HG02642 (cell line): Measurements from ENCODE around the gene TBPL1.
A peak's percentile ranks its signal among the peaks of the same experiment; 100 is the strongest.
"Not testable (repeated sequence)": the region's sequence is repeated elsewhere in the genome, so short reads cannot be mapped to it uniquely, and the experiment has no call there.

Experiments used
- ATAC-seq: cut with Tn5 transposase; IDR thresholded peaks from one replicate; pipeline ENCODE4 v1.9.1; 2021; ENCODE audit warnings: mild to moderate bottlenecking; ENCODE audit not compliant: unreplicated experiment, poor library complexity

TBPL1 gene

DNA sequence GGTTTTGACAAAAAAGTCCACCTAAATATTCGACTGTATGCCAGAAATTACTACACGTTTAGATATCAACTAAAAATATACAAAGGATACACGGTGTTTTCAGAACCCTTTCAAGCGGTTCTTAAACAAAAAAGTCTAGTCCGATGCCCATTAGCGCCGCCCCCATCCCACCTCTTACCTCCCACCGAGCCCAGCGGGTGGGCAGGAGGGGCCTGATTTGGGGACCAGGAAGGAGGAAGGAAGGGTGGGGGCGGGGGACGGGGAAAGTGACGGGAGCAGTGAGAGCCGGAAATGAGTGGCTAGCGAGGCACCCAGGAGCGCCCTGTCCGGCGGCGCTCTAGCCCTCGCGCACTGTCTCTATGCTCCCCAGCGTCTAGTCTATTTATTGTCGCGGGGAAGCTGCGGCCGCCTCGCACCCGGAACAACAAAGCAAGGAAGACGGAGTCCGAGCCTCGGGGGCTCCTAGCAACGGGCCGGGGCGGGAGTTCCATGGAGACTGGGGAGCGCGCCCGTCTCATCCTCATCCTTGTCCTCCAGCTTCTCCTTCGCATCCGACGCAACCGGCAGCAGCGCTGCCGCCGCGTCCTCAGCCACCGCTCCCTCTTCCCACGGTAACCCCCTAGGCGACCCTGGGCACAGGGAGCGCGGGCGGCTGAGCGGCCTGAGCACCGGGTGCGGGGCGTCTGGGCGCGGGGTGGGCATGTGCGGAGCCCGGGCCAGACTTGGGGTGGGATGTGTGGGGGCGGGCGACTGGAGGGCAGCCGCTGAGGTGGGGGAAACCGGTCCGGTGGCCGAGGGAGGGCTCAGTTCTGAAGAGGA lies at the start of gene TBPL1:
TBPL1 (plus strand) TSS at position 410 of the 819 bp plus-strand sequence. CDS start 26,902 bp downstream, outside the sequence.
- peak; percentile 92 for ATAC-seq

DNA sequence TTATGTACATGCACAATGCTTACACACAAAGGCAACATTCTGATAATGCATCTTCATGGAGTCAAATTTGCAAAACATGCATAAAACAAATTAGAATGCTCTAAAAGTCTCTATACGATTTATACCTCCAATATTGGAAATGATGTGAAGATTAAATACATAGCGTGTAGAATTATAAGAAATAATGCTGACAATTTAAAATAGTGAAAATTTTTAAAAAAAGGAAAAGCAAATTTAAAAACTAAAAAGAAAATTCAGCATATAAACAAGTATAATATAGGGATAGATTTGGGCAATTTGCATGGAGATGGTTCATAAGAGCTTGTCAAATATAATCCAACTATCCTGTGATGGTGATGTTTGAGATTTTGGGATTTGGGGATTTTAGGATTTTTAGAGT lies 49.2 kb upstream of the TBPL1 start:
- no peak for ATAC-seq

GRCh38 chr6:133906050-133906449 lies 47.0 kb upstream of the TBPL1 start:
- ATAC-seq = no peak

- peak; percentile 71 for ATAC-seq
Measured at GRCh38 chr6:133916650-133917151, 36.3 kb upstream of the TBPL1 start.

DNA sequence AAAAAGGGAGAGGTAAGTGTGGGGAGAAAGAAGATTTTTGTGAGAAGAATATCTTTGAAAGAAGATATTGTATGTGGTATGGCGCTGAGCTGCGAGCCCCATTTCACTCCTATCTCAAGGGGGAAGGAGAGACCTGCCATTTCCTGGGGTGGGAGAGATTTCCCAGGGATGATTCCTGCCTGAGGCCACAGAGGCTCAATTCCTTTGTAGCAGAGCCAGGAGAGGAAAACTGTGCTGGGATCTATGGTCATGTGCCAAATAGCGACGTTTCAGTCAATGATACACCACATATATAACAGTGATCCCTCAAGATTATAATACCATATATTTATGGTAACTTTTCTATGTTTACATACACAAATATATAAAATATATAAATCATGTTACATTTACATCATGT lies 35.2 kb upstream of the TBPL1 start:
- ATAC-seq = no peak

GRCh38 chr6:133918208-133918930 lies 34.7 kb upstream of the TBPL1 start:
- no peak for ATAC-seq

GRCh38 chr6:133919362-133919761 lies 33.7 kb upstream of the TBPL1 start:
- ATAC-seq = no peak

DNA sequence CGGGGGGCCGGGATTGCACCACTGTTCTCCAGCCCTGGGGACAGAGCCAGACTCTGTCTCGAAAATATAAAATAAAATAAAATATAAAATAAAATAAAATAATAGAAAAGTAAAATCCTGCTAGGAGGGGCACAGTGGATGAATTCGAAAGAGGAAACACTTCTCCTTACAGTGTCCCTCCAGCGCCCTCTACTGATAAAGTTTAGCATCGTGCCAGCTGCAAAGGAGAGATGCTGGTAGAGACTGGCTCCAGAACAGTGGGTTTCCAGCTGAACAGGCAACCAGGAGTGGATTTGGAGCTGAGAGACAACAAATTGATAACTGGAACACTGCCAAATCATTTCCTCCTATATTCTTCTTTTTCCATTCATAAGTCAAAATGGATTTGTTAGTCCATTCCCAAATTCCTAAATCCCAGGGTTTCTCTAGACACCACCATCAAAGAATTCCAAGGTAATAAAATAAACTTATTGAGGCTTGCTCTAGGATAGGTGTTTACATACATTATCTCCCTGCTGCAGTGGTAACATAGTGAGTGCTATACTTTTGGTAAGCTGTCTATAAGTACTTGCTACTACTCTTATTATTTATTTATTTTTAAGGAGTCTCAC lies 31.7 kb upstream of the TBPL1 start:
- peak; percentile 50 for ATAC-seq

- peak; percentile 87 for ATAC-seq
Measured at GRCh38 chr6:133923938-133924593, 29.0 kb upstream of the TBPL1 start.

DNA sequence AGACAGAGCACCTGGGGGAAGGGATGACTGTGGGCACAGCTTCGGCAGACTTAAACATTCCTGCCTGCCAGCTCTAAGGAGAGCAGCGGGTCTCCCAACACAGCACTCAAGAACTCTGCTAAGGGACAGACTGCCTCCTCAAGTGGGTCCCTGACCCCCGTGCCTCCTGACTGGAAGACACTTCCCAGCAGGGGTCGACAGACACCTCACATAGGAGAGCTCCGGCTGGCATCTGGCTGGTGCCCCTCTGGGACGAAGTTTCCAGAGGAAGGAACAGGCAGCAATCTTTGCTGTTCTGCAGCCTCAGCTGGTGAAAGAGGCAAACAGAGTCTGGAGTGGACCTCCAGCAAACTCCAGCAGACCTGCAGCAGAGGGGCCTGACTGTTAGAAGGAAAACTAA lies 21.8 kb upstream of the TBPL1 start:
- not testable (repeated sequence) for ATAC-seq

GRCh38 chr6:133936352-133936751 lies 16.7 kb upstream of the TBPL1 start:
- not testable (repeated sequence) for ATAC-seq

DNA sequence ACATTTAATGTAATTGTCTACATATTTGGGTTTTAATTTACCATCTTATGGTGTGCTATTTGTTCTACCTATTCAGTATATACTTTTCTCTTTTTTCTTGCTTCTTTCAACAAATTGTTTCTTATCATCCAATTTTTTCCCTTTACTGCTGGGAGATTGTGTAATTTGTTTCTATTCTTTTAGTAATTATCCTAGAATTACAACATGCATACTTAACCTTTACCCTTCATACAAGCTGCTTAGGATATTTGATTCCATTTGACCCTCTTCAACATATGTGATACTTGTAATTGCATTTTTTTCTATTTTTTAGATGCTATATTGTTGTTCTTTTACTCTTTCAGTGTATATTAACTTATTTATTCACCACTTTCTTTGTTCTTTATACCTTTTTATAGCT lies 15.1 kb upstream of the TBPL1 start:
- ATAC-seq = no peak

DNA sequence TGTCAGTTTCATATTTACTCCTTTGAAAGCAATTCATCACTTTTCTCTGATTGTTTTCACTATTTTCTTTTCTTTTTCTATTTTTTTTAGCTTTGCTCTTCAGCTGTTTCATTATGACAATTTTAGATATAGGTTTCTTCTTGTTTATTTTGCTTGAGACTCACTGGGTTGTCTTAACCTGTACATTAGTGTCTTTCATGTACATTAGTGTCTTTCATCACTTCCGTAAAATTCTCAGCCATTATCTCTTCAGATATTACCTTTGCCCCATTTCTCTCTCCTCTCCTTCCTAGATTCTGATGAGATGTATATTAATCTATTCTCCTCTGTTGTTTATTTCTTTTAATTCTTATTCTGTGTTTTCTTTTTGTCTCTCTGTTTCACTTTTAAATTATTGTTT lies 14.5 kb upstream of the TBPL1 start:
- ATAC-seq = no peak

GRCh38 chr6:133939778-133940667 lies 13.0 kb upstream of the TBPL1 start:
- ATAC-seq = no peak

- ATAC-seq = no peak
Measured at GRCh38 chr6:133945158-133945557, 7.9 kb upstream of the TBPL1 start.

DNA sequence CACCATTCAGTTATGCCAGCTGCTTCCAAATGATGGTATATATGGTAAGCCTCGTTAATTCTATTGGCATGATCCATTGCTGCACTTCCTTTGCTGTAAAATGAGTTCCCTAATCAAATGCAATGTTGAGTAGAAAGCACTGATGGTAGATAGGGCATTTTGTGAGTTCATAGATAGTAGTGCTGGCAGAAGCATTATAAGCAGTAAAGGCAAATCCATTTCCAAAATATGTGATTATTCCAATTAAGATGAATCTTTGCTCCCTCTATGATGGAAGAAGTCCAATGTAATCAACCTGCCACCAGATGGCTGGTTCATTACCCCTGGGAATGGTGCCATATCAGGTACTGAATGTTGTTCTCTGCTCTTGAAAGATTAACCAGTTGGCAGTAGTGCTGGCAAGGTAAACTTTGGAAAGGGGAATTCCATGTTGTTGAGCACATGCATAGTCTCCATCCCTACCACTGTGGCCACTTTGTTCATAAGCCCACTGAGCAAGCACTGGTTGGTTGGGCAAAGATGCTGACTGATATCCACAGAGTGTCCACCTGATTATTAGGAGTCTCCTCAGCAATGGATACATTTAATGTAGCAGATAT lies 5.6 kb upstream of the TBPL1 start:
- ATAC-seq = no peak

GRCh38 chr6:133948472-133948871 lies 4.6 kb upstream of the TBPL1 start:
- no peak for ATAC-seq

DNA sequence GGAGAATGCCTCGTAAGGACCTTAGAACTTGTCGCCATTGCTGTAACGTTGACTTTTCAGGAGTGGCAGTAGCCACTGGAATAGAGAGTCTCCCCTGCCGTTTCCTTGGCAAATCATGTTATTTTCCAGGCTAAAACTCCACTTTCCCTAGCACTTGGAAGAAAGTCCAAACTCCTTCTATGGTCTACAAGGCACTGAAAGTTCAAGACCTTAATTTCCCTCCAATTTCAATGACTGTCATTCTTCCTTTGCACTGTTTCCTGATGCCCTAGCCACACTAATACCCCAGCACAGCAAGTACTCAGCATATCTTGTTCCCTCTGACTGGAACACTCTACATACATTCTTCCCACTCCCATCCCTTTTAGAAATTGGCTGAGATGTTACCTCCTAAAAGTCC lies 1.8 kb upstream of the TBPL1 start:
- no peak for ATAC-seq
